Head of caudate nucleus (tissue), 42 donors: ENCODE results near the gene SLC5A10.
A peak's percentile ranks its signal among the peaks of the same experiment; 100 is the strongest.
"Not testable (repeated sequence)": the region's sequence is repeated elsewhere in the genome, so short reads cannot be mapped to it uniquely, and the experiment has no call there.

Source experiments
- DNase-seq, 42 donors: peaks; one replicate each; pipeline versions ENCODE4 v3.0.0 to v3.0.0-alpha.2; 2020 to 2021; ENCODE audit warnings: mixed read lengths in 7 of 42
- intact Hi-C: fragments of 100-400 bp; cut with DNase I; formaldehyde crosslinking; loops from one replicate; pipeline ENCODE4 v1.15.0; 2022

SLC5A10 gene

DNA sequence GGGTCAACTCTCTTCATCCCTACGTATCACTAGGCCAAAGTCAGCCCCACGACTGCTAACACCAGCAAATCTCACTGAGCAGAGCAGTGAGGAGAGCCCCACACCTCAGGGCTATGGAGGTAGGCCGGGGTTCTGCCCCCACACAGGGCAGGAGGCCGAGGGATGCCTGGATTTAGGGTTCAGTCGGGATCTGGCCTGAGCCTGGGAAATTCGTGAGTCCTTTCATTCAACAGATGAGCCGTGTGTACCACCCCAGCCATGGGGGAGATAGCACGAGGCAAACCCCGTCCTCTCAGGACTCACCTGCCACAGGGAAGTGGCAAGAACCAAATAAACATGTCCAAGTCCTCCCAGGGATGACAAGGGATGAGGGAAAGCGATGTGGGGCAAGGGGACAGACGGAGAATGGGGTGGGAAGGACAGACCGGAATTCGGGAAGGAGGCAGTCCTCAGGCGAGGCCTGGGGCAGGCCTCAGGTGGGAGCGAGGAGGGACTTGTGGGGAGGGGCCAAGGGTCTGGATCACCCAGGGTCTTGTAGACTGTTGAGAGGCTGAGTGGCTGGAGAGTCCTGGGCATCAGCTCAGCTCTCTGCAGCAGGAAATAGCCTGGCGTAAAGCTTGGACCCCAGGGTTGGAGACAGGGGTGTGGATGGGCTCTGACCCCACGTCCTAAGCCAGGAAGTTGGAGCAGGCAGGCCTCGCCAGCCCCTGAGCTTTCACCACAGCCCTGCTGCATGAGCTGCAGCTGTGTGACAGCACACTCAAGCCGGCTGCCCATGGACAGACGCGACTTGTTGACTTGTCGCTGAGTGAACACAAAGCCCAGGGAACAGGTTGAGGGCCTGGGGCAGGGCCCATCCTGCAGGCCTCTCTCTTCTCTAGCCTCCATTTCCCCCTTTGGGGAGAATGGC lies 60.5 kb downstream of the SLC5A10 start:
- no peak for DNase-seq
- intact Hi-C loops: no loop called here

- no peak for DNase-seq
- intact Hi-C loops: no loop called here
These were observed 61.3 kb downstream of the SLC5A10 start for GRCh38 chr17:19013226-19013625.

DNA sequence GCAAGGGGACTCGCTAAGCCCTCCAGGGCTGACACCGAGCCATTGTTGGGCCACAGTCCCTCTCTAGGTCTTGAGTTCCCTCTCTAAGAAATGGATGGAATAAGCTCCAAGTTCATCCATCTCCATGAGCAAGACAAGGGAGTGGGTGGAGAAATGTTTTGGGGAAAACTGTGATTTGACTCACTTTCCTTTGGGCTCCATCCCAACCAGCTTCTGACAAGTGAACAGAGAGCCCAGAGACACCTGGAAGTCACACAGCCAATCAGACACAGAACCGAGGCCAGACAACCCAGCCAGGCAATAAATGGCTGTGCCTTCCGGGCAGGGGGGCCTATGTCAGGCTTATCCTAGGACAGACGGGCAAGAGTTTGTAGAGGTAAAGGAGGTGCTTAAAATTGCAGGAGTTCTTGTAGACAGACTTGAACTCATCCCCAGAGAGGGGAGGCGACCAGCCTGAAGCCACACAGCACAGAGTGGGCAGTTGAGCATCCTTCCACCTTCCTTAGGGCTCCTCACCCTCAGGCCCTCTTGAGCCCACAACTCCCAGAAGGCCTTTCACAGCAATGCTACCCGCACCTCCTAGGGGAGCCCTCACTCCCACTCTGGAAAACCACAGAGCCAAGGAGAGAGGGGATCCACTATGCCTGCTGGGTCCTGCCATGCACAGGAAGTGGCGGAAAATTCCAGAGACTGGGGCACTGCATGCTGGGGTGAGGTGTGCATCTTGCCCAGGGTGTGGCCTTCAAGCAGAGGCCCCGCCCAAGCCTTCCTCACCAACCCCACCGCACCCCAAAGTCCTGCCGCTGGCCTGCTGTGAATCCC lies 62.1 kb downstream of the SLC5A10 start:
- no peak for DNase-seq
- intact Hi-C loops: no loop called here

GRCh38 chr17:19014628-19015215 lies 62.8 kb downstream of the SLC5A10 start:
- no peak for DNase-seq
- intact Hi-C loops: no loop called here

- no peak for DNase-seq
- intact Hi-C loops: no loop called here
These were observed 63.5 kb downstream of the SLC5A10 start for GRCh38 chr17:19015428-19015827.

- intact Hi-C loops: no loop called here
- DNase-seq: no peak
These were observed 64.3 kb downstream of the SLC5A10 start for GRCh38 chr17:19016297-19016696.

DNA sequence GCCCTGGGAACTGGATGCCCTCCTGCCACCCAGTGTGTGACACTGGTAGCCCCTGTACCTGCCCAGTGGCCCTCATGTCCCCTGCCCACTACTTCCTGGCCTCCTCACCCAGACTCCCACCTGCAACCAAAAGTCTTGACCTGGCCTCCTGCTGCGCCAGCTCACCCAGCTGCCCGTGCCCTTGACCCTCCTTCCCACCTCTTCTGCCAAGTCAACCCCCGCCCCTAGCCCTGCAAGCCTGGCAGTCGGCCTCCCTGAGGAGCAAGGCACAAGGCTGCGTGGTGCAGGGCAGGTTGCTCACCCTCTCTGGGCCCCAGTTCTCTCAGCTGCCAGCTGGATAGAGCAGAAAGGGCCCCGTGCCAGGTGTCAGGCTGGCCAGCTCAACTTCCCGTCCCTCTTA lies 64.9 kb downstream of the SLC5A10 start:
- intact Hi-C loops: no loop called here
- no peak for DNase-seq

DNA sequence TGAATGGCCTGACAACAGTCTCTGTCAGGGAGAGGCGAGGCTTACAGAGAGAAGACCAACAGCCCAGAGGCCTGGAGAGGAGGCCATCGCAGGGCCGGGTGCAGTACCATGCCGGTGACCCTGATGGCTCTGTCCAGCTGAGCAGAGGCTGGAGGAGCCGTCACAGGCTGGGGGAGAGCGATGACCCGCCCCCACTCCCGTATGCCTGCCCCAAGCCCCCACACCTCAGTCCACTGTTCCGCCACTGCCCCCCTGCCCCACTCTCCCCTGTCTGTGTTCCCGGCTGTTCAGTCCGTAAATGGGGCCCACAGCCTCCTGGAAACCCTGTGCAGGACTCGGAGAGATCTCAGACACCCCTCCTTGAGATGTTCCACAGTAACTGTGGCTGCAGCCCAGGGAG lies 65.4 kb downstream of the SLC5A10 start:
- DNase-seq: no peak
- intact Hi-C loops: no loop called here

- DNase-seq: no peak
- intact Hi-C loops: no loop called here
These were observed 66.0 kb downstream of the SLC5A10 start for GRCh38 chr17:19017804-19018599.

DNA sequence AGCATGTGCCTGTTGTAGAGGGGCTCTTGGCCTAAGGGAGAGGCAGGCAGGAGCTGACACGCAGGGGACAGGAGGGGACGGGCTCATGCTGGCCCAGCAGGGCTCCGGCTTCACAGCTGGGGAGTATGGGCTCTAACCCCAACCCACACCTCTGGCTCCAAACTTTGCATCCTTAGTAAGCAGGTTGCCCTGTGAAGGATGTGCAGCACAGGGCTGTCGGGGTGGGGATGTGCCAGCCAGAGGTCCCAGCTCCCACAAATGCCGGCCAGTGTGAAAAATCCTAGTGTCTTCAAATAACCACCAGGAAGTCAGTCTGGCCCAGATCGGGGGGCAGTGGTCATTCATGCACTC lies 66.6 kb downstream of the SLC5A10 start:
- intact Hi-C loops: no loop called here
- DNase-seq: peak in 1 of 42 donors; percentile 1

DNA sequence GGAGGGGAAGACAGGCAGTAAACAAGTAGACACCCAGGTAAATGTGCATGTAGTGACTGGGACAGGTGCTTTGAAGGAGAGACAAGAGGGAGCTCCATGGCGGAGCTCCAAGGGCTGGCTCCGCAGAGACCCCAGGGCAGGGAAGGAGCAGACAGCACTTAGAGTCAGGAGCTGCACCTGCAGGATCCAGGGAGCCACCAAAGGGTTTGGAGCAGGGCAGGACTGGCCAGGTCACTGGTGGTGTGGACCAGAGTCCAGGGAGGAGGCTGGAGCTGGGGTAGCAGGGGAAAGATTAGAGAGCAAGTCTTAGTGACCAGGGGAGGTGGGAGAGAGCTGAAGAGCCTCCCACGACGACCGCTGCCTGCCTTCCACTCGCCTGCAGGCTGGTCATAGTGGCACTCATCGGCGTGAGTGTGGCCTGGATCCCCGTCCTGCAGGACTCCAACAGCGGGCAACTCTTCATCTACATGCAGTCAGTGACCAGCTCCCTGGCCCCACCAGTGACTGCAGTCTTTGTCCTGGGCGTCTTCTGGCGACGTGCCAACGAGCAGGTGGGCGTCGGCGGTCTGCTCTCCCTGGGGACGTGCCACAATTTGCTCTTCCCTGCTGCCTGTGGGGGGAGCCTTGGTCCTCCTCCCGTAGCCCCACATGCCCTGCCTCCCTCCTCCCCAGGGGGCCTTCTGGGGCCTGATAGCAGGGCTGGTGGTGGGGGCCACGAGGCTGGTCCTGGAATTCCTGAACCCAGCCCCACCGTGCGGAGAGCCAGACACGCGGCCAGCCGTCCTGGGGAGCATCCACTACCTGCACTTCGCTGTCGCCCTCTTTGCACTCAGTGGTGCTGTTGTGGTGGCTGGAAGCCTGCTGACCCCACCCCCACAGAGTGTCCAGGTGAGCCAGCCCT lies 67.3 kb downstream of the SLC5A10 start:
- intact Hi-C loops: no loop called here
- peak in 1 of 42 donors; percentile 2 for DNase-seq

DNA sequence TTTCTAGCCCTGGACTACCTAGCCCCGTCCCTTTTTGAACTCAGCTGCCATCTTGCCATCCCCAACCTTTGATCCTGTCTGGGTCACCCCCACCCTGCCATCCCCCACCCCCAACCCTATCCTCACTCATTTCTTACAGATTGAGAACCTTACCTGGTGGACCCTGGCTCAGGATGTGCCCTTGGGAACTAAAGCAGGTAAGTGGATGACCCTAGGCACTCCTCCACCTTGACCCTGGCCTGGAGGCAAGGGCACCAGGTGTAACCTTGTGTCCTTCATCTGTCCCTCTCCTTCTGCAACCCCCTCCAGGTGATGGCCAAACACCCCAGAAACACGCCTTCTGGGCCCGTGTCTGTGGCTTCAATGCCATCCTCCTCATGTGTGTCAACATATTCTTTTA lies 68.1 kb downstream of the SLC5A10 start:
- no peak for DNase-seq
- intact Hi-C loops: no loop called here

- DNase-seq, intact Hi-C loops: not testable (repeated sequence)
These were observed 69.2 kb downstream of the SLC5A10 start for GRCh38 chr17:19021011-19021621.

DNA sequence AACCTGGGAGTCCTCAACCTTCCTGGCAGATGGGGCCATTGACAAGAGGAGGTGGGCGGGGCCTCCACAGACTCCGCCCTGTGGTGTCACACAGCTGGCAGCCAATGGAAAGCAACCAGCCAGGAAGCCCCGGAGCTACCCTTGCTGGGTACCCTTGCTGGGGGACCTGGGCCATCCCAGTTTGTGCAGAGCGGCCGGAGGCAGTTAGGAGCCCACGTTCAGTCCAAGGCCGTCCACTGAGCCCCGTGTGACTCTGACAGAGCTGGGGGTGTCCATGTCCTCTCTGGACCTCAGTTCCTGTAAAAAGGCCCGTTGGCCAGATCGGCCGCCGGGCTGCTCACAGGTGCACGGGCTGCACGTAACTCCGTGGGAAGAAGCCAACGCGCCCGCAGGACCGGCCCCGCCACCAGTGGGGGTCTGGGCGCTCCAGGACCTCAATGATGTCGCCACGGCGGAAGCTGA lies 69.7 kb downstream of the SLC5A10 start:
- intact Hi-C loops: no loop called here

GRCh38 chr17:19022128-19022527 lies 70.2 kb downstream of the SLC5A10 start:
- intact Hi-C loops: no loop called here

More for the DNA sequence above, 69.7 kb downstream of the SLC5A10 start:
- no peak for DNase-seq

DNA sequence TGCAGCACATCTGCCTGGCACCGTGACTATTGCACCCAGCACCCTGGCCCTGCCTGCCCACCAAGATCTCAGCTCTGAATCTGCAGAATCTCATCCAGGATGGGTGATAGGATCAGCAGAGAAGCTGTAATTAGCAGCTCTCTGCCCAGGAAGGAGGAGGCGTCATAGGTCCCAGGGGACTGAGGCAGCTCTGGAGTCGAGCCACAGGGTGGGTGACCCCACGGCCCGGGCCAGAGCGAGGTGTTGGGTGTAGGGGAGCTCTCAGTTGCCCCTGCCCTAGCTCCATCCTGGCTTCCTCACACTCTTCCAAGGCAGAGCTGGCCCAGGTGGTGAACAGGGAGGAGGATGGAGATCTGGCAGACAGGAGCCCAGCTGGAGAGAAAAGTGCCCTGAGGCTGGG lies 70.8 kb downstream of the SLC5A10 start:
- intact Hi-C loops: no loop called here
- DNase-seq: no peak

More at GRCh38 chr17:19022128-19022527, 70.2 kb downstream of the SLC5A10 start:
- no peak for DNase-seq

- no peak for DNase-seq
- intact Hi-C loops: no loop called here
These were observed 71.4 kb downstream of the SLC5A10 start for GRCh38 chr17:19023209-19023999.
